ENCODE measurements around the gene ANOS1. TPM values are rescaled to one million over a fixed set of nuclear protein-coding genes. Genes with fewer than 3 reads are reported as not detected.

The ANOS1 gene
- polyA plus RNA-seq, 1 donor from 2014 or later, result 0.72 TPM

- Histone ChIP-seq H3K4me2 (ENCODE audit: low read length) (no peak overlapping the region), H3F3A (ENCODE audit: insufficient read depth, low read length, poor library complexity, severe bottlenecking) (no peaks in the 10 kb centered on the region), H3K4me3 (ENCODE audit: low read length) (no peak overlapping the region), H3K9me3 (ENCODE audit: low read length) (no peaks in the 10 kb centered on the region), H3K27ac (ENCODE audit: low read length) (no peak overlapping the region), H2AFZ (ENCODE audit: low read depth, low read length) (no peak overlapping the region), H3K9ac (ENCODE audit: low read length) (no peak overlapping the region), H3K9me2 (ENCODE audit: insufficient read depth, low read length) (no peaks in the 10 kb centered on the region), H3K79me2 (replicated peaks; ENCODE audit: insufficient read depth, low read length) (no peaks in the 10 kb centered on the region), H4K20me1 (ENCODE audit: insufficient read depth) (no peaks in the 10 kb centered on the region), H3K27me3 (ENCODE audit: insufficient read depth, low read depth, low read length) (no peaks in the 10 kb centered on the region), H3K36me3 (ENCODE audit: insufficient read depth, low read length) (no peaks in the 10 kb centered on the region)
- TF ChIP-seq, protein P1, sequence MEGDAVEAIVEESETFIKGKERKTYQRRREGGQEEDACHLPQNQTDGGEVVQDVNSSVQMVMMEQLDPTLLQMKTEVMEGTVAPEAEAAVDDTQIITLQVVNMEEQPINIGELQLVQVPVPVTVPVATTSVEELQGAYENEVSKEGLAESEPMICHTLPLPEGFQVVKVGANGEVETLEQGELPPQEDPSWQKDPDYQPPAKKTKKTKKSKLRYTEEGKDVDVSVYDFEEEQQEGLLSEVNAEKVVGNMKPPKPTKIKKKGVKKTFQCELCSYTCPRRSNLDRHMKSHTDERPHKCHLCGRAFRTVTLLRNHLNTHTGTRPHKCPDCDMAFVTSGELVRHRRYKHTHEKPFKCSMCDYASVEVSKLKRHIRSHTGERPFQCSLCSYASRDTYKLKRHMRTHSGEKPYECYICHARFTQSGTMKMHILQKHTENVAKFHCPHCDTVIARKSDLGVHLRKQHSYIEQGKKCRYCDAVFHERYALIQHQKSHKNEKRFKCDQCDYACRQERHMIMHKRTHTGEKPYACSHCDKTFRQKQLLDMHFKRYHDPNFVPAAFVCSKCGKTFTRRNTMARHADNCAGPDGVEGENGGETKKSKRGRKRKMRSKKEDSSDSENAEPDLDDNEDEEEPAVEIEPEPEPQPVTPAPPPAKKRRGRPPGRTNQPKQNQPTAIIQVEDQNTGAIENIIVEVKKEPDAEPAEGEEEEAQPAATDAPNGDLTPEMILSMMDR (IDR thresholded peaks at IDR 0.05; ENCODE audit: poor library complexity, severe bottlenecking), result no peak
- TF ChIP-seq, protein P2, sequence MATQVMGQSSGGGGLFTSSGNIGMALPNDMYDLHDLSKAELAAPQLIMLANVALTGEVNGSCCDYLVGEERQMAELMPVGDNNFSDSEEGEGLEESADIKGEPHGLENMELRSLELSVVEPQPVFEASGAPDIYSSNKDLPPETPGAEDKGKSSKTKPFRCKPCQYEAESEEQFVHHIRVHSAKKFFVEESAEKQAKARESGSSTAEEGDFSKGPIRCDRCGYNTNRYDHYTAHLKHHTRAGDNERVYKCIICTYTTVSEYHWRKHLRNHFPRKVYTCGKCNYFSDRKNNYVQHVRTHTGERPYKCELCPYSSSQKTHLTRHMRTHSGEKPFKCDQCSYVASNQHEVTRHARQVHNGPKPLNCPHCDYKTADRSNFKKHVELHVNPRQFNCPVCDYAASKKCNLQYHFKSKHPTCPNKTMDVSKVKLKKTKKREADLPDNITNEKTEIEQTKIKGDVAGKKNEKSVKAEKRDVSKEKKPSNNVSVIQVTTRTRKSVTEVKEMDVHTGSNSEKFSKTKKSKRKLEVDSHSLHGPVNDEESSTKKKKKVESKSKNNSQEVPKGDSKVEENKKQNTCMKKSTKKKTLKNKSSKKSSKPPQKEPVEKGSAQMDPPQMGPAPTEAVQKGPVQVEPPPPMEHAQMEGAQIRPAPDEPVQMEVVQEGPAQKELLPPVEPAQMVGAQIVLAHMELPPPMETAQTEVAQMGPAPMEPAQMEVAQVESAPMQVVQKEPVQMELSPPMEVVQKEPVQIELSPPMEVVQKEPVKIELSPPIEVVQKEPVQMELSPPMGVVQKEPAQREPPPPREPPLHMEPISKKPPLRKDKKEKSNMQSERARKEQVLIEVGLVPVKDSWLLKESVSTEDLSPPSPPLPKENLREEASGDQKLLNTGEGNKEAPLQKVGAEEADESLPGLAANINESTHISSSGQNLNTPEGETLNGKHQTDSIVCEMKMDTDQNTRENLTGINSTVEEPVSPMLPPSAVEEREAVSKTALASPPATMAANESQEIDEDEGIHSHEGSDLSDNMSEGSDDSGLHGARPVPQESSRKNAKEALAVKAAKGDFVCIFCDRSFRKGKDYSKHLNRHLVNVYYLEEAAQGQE (IDR thresholded peaks at IDR 0.05; ENCODE audit: borderline replicate concordance), result no peak
- TF ChIP-seq SMC3 (conservative IDR thresholded peaks at IDR 0.05; ENCODE audit: poor library complexity) (no peak), TAF1 (IDR thresholded peaks at IDR 0.05; ENCODE audit: low read depth) (no peak), RAD21 (conservative IDR thresholded peaks at IDR 0.05) (no peak), EP300 (conservative IDR thresholded peaks at IDR 0.05; ENCODE audit: poor library complexity, severe bottlenecking) (no peak), MXI1 (conservative IDR thresholded peaks at IDR 0.05; ENCODE audit: poor library complexity, severe bottlenecking) (no peak)
These were observed 124.6 kb downstream of the ANOS1 start for GRCh38 chrX:8607326-8607725.

DNA sequence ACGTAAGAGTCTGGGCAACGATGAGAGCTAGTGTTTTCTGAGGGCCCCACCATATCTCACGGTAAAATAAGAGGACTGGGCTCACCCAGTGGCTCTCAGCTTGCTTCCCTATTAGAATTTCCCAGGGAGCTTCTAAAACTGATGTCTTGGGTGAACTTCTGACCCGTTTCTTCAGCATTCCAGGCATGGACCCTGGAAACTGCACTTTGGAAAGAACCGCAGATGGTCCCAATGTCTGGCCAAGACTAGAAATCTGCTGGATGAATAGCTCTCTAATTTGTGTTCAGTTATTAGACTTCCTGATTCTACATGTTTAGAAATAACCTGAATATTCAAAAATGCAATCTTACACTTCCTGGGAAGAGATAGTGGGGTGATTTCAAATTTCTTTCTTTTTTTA, 127.8 kb downstream of the ANOS1 start:
- H3K79me2 ChIP-seq (replicated peaks; ENCODE audit: insufficient read depth, low read length), result no peaks in the 10 kb centered on the region
- no peaks in the 10 kb centered on the region for H3K9me2 ChIP-seq (ENCODE audit: insufficient read depth, low read length)
- H3K36me3 ChIP-seq (ENCODE audit: insufficient read depth, low read length), result no peaks in the 10 kb centered on the region
- no peaks in the 10 kb centered on the region for H3K27me3 ChIP-seq (ENCODE audit: insufficient read depth, low read depth, low read length)
- H3K27ac ChIP-seq (ENCODE audit: low read length), result no peak overlapping the region
- no peaks in the 10 kb centered on the region for H3F3A ChIP-seq (ENCODE audit: insufficient read depth, low read length, poor library complexity, severe bottlenecking)
- TF ChIP-seq EZH2 (IDR thresholded peaks at IDR 0.05; ENCODE audit: borderline replicate concordance, insufficient read depth, low read length, poor library complexity, severe bottlenecking), result no peak
- TF ChIP-seq TAF1 (IDR thresholded peaks at IDR 0.05; ENCODE audit: low read depth), result no peak
- no peak for TF ChIP-seq SMC3 (conservative IDR thresholded peaks at IDR 0.05; ENCODE audit: poor library complexity)
- TF ChIP-seq, protein P2 (IDR thresholded peaks at IDR 0.05; ENCODE audit: borderline replicate concordance), result no peak
- no peak for TF ChIP-seq RAD21 (conservative IDR thresholded peaks at IDR 0.05)
- TF ChIP-seq, protein P1 (IDR thresholded peaks at IDR 0.05; ENCODE audit: poor library complexity, severe bottlenecking), result no peak
- TF ChIP-seq EP300 (conservative IDR thresholded peaks at IDR 0.05; ENCODE audit: poor library complexity, severe bottlenecking), result no peak
- no peak for TF ChIP-seq POLR2AphosphoS5 (IDR thresholded peaks at IDR 0.05)
- TF ChIP-seq MXI1 (conservative IDR thresholded peaks at IDR 0.05; ENCODE audit: poor library complexity, severe bottlenecking), result no peak
- no peak overlapping the region for H3K4me2 ChIP-seq (ENCODE audit: low read length)
- H2AFZ ChIP-seq (ENCODE audit: low read depth, low read length), result no peak overlapping the region
- no peaks in the 10 kb centered on the region for H3K9me3 ChIP-seq (ENCODE audit: low read length)
- no peaks in the 10 kb centered on the region for H4K20me1 ChIP-seq (ENCODE audit: insufficient read depth)
- no peak overlapping the region for H3K9ac ChIP-seq (ENCODE audit: low read length)
- H3K4me3 ChIP-seq (ENCODE audit: low read length), result no peak overlapping the region
